Measurements from ENCODE around the gene ZNRD2.

GRCh38 chr11:65580031-65580692 lies 9.9 kb downstream of the ZNRD2 start:
- TF ChIP-seq, protein P1, sequence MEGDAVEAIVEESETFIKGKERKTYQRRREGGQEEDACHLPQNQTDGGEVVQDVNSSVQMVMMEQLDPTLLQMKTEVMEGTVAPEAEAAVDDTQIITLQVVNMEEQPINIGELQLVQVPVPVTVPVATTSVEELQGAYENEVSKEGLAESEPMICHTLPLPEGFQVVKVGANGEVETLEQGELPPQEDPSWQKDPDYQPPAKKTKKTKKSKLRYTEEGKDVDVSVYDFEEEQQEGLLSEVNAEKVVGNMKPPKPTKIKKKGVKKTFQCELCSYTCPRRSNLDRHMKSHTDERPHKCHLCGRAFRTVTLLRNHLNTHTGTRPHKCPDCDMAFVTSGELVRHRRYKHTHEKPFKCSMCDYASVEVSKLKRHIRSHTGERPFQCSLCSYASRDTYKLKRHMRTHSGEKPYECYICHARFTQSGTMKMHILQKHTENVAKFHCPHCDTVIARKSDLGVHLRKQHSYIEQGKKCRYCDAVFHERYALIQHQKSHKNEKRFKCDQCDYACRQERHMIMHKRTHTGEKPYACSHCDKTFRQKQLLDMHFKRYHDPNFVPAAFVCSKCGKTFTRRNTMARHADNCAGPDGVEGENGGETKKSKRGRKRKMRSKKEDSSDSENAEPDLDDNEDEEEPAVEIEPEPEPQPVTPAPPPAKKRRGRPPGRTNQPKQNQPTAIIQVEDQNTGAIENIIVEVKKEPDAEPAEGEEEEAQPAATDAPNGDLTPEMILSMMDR (IDR thresholded peaks at IDR 0.05) = no peak
- TF ChIP-seq POLR2A (IDR thresholded peaks at IDR 0.05) = no peak
